Fibroblast of lung (primary cell): ENCODE results near the gene PCSK9. TPM values are rescaled to one million over a fixed set of nuclear protein-coding genes. Genes with fewer than 3 reads are reported as not detected.

ENCODE experiments used
- DNase-seq, 2 donors: peaks; one replicate each; pipeline versions ENCODE4 v3.0.0 to v3.0.0-alpha.2; 2010; ENCODE audit warnings: low read depth in 2 of 2
- H2AFZ ChIP-seq: 2 replicates; pipeline ENCODE4 v1.5.1; 2012; ENCODE audit warnings: low read length, control low read depth, inconsistent platforms
- H3K27ac ChIP-seq: 2 replicates; pipeline ENCODE4 v1.5.1; 2011; ENCODE audit warnings: low read length, control low read depth; ENCODE audit not compliant: insufficient read depth
- H3K27me3 ChIP-seq: 2 replicates; pipeline ENCODE4 v1.5.1; 2011; ENCODE audit warnings: mild to moderate bottlenecking, low read length; ENCODE audit not compliant: control insufficient read depth, insufficient read depth
- H3K36me3 ChIP-seq: 2 replicates; pipeline ENCODE4 v1.5.1; 2011; ENCODE audit warnings: low read length; ENCODE audit not compliant: control insufficient read depth, insufficient read depth
- H3K4me1 ChIP-seq: 2 replicates; pipeline ENCODE4 v1.5.1; 2011; ENCODE audit warnings: low read length; ENCODE audit not compliant: control insufficient read depth, insufficient read depth; ENCODE audit errors: extremely low read depth
- H3K4me2 ChIP-seq: 2 replicates; pipeline ENCODE4 v1.5.1; 2011; ENCODE audit warnings: low read length, control low read depth; ENCODE audit not compliant: insufficient read depth; ENCODE audit errors: extremely low read depth
- H3K4me3 ChIP-seq, 4 experiments: fragments of 200-600 bp in 1 of 4; sonication (generic) in 1 of 4; replicated peaks in 1 of 4; 2 replicates each; pipeline ENCODE4 v1.5.1; 2011 to 2016; ENCODE audit warnings: low read length in 4 of 4, low read depth in 3 of 4, mild to moderate bottlenecking in 3 of 4, control low read depth in 2 of 4, inconsistent platforms in 1 of 4, mixed read lengths in 1 of 4; ENCODE audit not compliant: insufficient read depth in 1 of 4; ENCODE audit errors: control extremely low read depth in 1 of 4
- H3K79me2 ChIP-seq: 2 replicates; pipeline ENCODE4 v1.5.1; 2012; ENCODE audit warnings: mild to moderate bottlenecking, low read length, inconsistent platforms; ENCODE audit not compliant: control insufficient read depth, insufficient read depth
- H3K9ac ChIP-seq: 2 replicates; pipeline ENCODE4 v1.5.1; 2011; ENCODE audit warnings: mild to moderate bottlenecking, low read length, control low read depth; ENCODE audit not compliant: insufficient read depth
- H3K9me3 ChIP-seq: 2 replicates; pipeline ENCODE4 v1.5.1; 2012; ENCODE audit warnings: low read depth, low read length; ENCODE audit not compliant: control insufficient read depth, insufficient read depth
- H4K20me1 ChIP-seq: 2 replicates; pipeline ENCODE4 v1.5.1; 2011; ENCODE audit warnings: low read length; ENCODE audit not compliant: control insufficient read depth, insufficient read depth; ENCODE audit errors: extremely low read depth
- CTCF ChIP-seq, 2 donors: IDR thresholded peaks in 1 of 2; conservative IDR thresholded peaks in 1 of 2; 1 replicate in 1 of 2; 2 replicates in 1 of 2; pipeline ENCODE4 v1.5.1; 2011 to 2012; ENCODE audit warnings: low read length in 2 of 2, control low read depth in 1 of 2, inconsistent platforms in 1 of 2, low read depth in 1 of 2, mild to moderate bottlenecking in 1 of 2
- EZH2 ChIP-seq: IDR thresholded peaks from 2 replicates; pipeline ENCODE4 v1.5.1; 2012; ENCODE audit warnings: low read length, control low read depth, mild to moderate bottlenecking; ENCODE audit errors: missing control alignments
- polyA plus RNA-seq, 2 donors: library from polyadenylated mRNA; depleted of rRNA in 1 of 2; stranded (reverse) in 1 of 2; unstranded in 1 of 2; fragments of >200 nt; gene quantifications; 2 replicates each; pipeline ENCODE4 v1.2.1, GENCODE V29; 2011 to 2012; ENCODE audit warnings: missing spikeins in 1 of 2
- total RNA-seq: library from RNA; depleted of rRNA; stranded (reverse); fragments of >200 nt; gene quantifications from 2 replicates; pipeline ENCODE4 v1.2.1, GENCODE V29; 2014

PCSK9 gene
- total and polyA plus RNA-seq, 2 donors (not counting 1 experiment from before 2014, with no cell fraction given) = 0.70 to 2.0 TPM

DNA sequence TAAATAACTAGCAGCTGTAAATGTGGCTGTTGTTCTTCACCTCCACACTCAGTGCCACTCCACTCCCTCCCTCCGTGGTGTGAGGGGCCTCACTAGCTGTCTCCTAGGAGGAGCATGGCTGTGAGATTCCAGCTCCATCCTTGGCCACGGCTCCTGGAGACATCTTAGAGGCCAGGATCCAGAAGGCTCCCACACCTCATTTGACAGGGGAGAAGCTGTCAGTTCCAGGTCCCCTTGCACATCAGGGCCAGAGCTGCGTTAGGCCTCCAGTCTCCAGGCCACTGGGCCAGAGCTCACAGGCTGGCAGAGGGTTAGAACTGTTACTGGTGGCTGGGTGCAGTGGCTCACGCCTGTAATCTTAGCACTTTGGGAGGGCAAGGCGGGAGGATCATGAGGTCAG, 15.0 kb downstream of the PCSK9 start:
- no peaks in the 10 kb centered on the region for H3K79me2 ChIP-seq
- H3K4me1 ChIP-seq = no peaks in the 10 kb centered on the region
- no peak overlapping the region for H3K4me2 ChIP-seq
- H2AFZ ChIP-seq = no peak overlapping the region
- no peak overlapping the region for H3K9ac ChIP-seq
- H3K9me3 ChIP-seq = no peaks in the 10 kb centered on the region
- DNase-seq = no peak
- peaks cover 2% of the 10 kb centered on the region for H3K27me3 ChIP-seq
- H3K4me3 ChIP-seq = no peak overlapping the region
- TF ChIP-seq EZH2 (no peak), CTCF (conservative IDR thresholded peaks at IDR 0.05 in 1 of 2, IDR thresholded peaks at IDR 0.05 in 1 of 2; ENCODE audit: low read depth in 1 of 2, low read length in 2 of 2) (no peak)
- H3K36me3 ChIP-seq = no peaks in the 10 kb centered on the region
- no peaks in the 10 kb centered on the region for H4K20me1 ChIP-seq
- H3K27ac ChIP-seq = no peak overlapping the region

- Histone ChIP-seq H3K27ac (no peak overlapping the region), H3K36me3 (no peaks in the 10 kb centered on the region), H3K79me2 (no peaks in the 10 kb centered on the region), H3K9ac (no peak overlapping the region), H3K4me3 (no peak overlapping the region), H3K4me2 (no peak overlapping the region), H4K20me1 (no peaks in the 10 kb centered on the region), H3K27me3 (peaks cover 2% of the 10 kb centered on the region), H2AFZ (no peak overlapping the region), H3K9me3 (no peaks in the 10 kb centered on the region), H3K4me1 (no peaks in the 10 kb centered on the region)
- DNase-seq = no peak
- TF ChIP-seq EZH2 (no peak), CTCF (conservative IDR thresholded peaks at IDR 0.05 in 1 of 2, IDR thresholded peaks at IDR 0.05 in 1 of 2; ENCODE audit: low read depth in 1 of 2, low read length in 2 of 2) (no peak)
Measured at GRCh38 chr1:55055084-55055882, 15.9 kb downstream of the PCSK9 start.

GRCh38 chr1:55055951-55056631, 16.7 kb downstream of the PCSK9 start:
- no peak overlapping the region for H3K4me3 ChIP-seq
- H3K36me3 ChIP-seq = no peaks in the 10 kb centered on the region
- no peak overlapping the region for H3K4me2 ChIP-seq
- H3K9ac ChIP-seq = no peak overlapping the region
- H2AFZ ChIP-seq = no peak overlapping the region
- no peaks in the 10 kb centered on the region for H3K79me2 ChIP-seq
- no peaks in the 10 kb centered on the region for H3K9me3 ChIP-seq
- peaks cover 2% of the 10 kb centered on the region for H3K27me3 ChIP-seq
- TF ChIP-seq CTCF (conservative IDR thresholded peaks at IDR 0.05 in 1 of 2, IDR thresholded peaks at IDR 0.05 in 1 of 2; ENCODE audit: low read depth in 1 of 2, low read length in 2 of 2) (no peak), EZH2 (no peak)
- DNase-seq = no peak
- H4K20me1 ChIP-seq = no peaks in the 10 kb centered on the region
- no peaks in the 10 kb centered on the region for H3K4me1 ChIP-seq
- H3K27ac ChIP-seq = no peak overlapping the region
